Naive thymus-derived CD8-positive, alpha-beta T cell (primary cell): ENCODE data around the gene SEPTIN10. TPM values are rescaled to one million over a fixed set of nuclear protein-coding genes. Genes with fewer than 3 reads are reported as not detected.
"Not testable (repeated sequence)": the region's sequence is repeated elsewhere in the genome, so short reads cannot be mapped to it uniquely, and the experiment has no call there.

Experiments
- ATAC-seq, 2 donors: fragments of 150-1000 bp; cut with Tn5 transposase in 1 of 2; sonication (Bioruptor Pico), chemical (Tn5 transposase) in 1 of 2; 1 replicate in 1 of 2; 2 replicates in 1 of 2; pipeline ENCODE4 v1.10.0; 2021; ENCODE audit warnings: mild to moderate bottlenecking in 2 of 2, moderate library complexity in 2 of 2
- POLR2A ChIA-PET: fragments of 350-600 bp; sonication (Branson Sonifier 250); formaldehyde crosslinking; loops from one replicate; lab custom pipeline; 2021; ENCODE audit warnings: antibody characterized with exemption; lab: Charles Lee
- DNase-seq, 10 donors: peaks; one replicate each; pipeline versions ENCODE4 v3.0.0 to v3.0.0-alpha.2; 2020 to 2022
- H3K27ac Mint-ChIP-seq, 10 donors: one replicate each; pipeline ENCODE4 v1.8.0; 2020 to 2022; ENCODE audit warnings: mild to moderate bottlenecking in 10 of 10, mixed read lengths in 10 of 10, moderate library complexity in 4 of 10, inconsistent platforms in 1 of 10
- H3K27me3 Mint-ChIP-seq, 5 donors: one replicate each; pipeline ENCODE4 v1.8.0; 2021 to 2022; ENCODE audit warnings: mixed read lengths in 5 of 5
- H3K36me3 Mint-ChIP-seq, 3 donors: one replicate each; pipeline ENCODE4 v1.8.0; 2020 to 2022; ENCODE audit warnings: mixed read lengths in 3 of 3, mild to moderate bottlenecking in 2 of 3, inconsistent platforms in 1 of 3
- H3K4me1 Mint-ChIP-seq, 4 donors: one replicate each; pipeline ENCODE4 v1.8.0; 2021 to 2022; ENCODE audit warnings: mixed read lengths in 4 of 4
- H3K4me3 Mint-ChIP-seq, 10 donors: one replicate each; pipeline ENCODE4 v1.8.0; 2020 to 2022; ENCODE audit warnings: mild to moderate bottlenecking in 10 of 10, mixed read lengths in 10 of 10, moderate library complexity in 6 of 10, inconsistent platforms in 1 of 10
- H3K9me3 Mint-ChIP-seq, 9 donors: one replicate each; pipeline ENCODE4 v1.8.0; 2020 to 2022; ENCODE audit warnings: mixed read lengths in 9 of 9, mild to moderate bottlenecking in 3 of 9, inconsistent platforms in 1 of 9, moderate library complexity in 1 of 9
- polyA plus RNA-seq, 3 donors: library from polyadenylated mRNA; unstranded; fragments of 300-500 nt; fragmentation: Illumina TruSeq; gene quantifications; one replicate each; pipeline ENCODE4 v1.2.3, GENCODE V29; 2021
- total RNA-seq, 8 experiments: library from RNA in 2 of 8; stranded (reverse) in 2 of 8; gene quantifications; one replicate each; pipeline ENCODE4 v1.2.3 and lab custom pipeline; 2021 to 2026

The SEPTIN10 gene
- total and polyA plus RNA-seq, 5 experiments from 2014 or later = 0.42 TPM; not detected in 4

DNA sequence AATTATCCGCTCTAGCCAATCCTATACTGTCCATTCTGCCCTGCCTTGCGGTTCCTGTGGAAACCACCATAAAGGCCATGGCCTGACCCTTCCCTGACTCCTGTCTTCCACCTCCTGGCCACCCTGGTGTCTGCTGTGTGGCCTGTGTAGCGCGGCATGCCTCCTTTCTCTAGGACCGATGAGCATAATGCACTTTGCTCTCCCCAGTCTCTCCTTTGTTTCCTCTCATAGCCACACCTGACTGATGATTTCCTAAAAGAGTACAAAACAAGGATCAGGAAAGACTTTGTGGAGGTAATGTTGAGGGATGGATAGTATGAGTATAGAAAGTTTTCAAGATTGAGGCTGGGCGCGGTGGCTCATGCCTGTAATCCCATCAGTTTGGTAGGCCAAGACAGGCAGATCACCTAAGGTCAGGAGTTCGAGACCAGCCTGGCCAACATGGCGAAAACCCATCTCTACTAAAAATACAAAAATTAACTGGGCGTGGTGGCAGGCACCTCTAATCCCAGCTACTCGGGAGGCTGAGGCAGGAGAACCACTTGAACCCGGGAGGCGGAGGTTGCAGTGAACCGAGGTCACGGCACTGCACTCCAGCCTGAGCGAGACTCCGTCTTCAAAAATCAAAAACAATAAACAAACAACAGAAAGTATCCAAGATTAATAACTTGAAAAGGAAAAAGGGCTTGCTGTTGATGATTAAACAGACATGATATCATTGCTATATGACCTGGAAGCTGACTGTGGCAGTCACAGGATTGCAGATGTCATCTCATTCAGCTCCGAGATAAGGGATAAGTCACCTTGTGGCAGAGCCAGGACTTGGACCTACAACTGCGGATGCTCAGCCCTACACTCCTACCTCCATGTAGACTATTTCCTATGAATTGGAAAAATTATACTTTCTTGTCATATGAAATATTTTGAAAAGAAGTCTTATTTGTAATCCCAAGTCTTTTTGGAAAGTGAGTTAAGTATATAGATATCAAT lies 17.0 kb upstream of the SEPTIN10 start:
- POLR2A ChIA-PET = no interaction called here
- H3K36me3 Mint-ChIP-seq = peaks cover 0 to 1% (median 0%) of the 10 kb centered on the region in 3 donors
- peak overlapping the region in 1 of 10 donors; percentile 56 for H3K27ac Mint-ChIP-seq
- no peak overlapping the region for H3K4me3 Mint-ChIP-seq
- H3K4me1 Mint-ChIP-seq = no peaks in the 10 kb centered on the region
- no peak for ATAC-seq
- H3K9me3 Mint-ChIP-seq = no peaks in the 10 kb centered on the region
- no peak for DNase-seq
- H3K27me3 Mint-ChIP-seq = peaks cover 0 to 20% (median 9%) of the 10 kb centered on the region in 5 donors

DNA sequence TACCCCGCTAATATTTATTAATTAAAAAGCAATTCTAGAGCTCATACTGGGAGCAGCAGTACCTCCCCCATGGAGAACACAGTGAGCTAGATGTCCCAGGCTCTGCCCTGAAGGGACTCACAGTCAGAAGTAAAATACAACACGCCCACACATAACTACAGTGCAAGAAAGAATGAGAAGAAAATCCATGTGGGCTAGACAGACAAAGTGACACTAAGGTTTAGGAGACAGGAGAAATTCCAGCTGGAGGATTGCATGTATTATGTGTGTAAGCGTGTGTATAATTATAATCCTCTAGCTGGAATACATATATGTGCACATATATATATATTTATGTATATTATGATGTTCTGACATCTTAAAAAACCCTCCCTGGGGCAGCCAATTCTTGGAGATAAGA lies 16.1 kb upstream of the SEPTIN10 start:
- no peak overlapping the region for H3K4me3 Mint-ChIP-seq
- H3K36me3 Mint-ChIP-seq = peaks cover 0 to 1% (median 0%) of the 10 kb centered on the region in 3 donors
- ATAC-seq (no peak), DNase-seq (no peak)
- peaks cover 2 to 20% (median 9%) of the 10 kb centered on the region in 5 donors for H3K27me3 Mint-ChIP-seq
- no peaks in the 10 kb centered on the region for H3K4me1 Mint-ChIP-seq
- no peak overlapping the region for H3K27ac Mint-ChIP-seq
- POLR2A ChIA-PET = no interaction called here
- no peaks in the 10 kb centered on the region for H3K9me3 Mint-ChIP-seq

DNA sequence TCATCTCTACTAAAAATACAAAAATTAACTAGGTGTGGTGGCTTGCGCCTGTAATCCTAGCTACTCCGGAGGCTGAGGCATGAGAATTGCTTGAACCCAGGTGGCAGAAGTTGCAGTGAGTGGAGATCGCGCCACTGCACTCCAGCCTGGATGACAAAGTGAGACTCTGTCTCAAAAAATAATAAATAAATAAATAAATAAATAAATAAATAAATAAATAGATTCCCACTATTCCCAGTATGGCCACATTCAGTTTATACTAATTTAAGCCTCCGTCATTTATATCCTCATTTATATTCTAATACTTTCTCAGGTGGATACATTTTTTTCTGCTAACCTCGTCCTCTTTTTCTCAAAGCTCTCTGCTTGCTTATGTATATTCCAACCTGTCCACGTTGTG lies 14.6 kb upstream of the SEPTIN10 start:
- ATAC-seq, POLR2A ChIA-PET, H3K9me3 Mint-ChIP-seq, H3K36me3 Mint-ChIP-seq, H3K4me3 Mint-ChIP-seq, H3K27ac Mint-ChIP-seq, H3K4me1 Mint-ChIP-seq, DNase-seq: not testable (repeated sequence)
- H3K27me3 Mint-ChIP-seq = peaks cover 5 to 35% (median 23%) of the 10 kb centered on the region in 5 donors

DNA sequence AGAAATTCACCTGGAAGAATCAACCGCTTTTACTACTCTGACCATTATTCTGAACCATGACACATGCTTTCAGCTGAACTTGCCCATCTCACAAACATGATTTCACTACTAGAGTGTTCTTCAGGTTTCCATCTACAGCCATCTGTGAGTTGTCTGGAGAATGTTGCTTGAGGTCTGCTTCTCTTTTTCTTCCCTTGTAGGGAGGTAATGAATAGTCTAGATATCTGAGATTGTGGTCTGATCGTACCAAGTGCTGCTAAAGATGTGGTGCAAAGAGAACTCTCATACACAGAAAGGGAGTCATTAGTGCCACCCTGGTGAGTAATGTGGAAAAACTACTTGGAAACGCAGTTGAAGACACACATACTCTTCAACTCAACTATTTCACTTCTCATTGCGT lies 10.6 kb upstream of the SEPTIN10 start:
- POLR2A ChIA-PET = no interaction called here
- Mint-ChIP-seq H3K4me3 (no peak overlapping the region), H3K36me3 (no peaks in the 10 kb centered on the region), H3K27me3 (peaks cover 14 to 62% (median 31%) of the 10 kb centered on the region in 5 donors), H3K4me1 (no peaks in the 10 kb centered on the region), H3K27ac (no peak overlapping the region), H3K9me3 (no peaks in the 10 kb centered on the region)
- DNase-seq = no peak
- no peak for ATAC-seq

DNA sequence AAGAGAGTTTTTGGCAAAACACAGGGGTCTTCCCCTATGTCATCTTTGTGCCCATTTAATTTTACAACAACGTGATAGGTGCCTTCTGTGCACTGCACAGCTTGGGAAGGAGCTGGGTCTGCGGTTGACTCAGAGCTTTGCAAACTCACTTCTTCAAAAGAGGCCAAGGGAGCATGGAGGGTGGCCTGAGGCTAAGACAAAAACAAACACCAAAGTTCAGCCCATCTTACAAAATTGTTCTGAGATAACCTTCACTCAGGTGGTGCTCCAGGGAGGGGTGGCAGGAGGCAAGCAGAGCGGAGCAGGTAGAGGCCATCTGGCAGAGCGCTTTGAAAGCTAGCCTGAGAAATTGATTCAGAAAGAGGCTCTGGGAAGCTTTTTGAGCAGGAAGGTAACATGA lies 10.2 kb upstream of the SEPTIN10 start:
- DNase-seq (no peak), ATAC-seq (no peak)
- POLR2A ChIA-PET = no interaction called here
- no peaks in the 10 kb centered on the region for H3K36me3 Mint-ChIP-seq
- H3K9me3 Mint-ChIP-seq = no peaks in the 10 kb centered on the region
- no peak overlapping the region for H3K4me3 Mint-ChIP-seq
- H3K27ac Mint-ChIP-seq = no peak overlapping the region
- peaks cover 16 to 66% (median 35%) of the 10 kb centered on the region in 5 donors for H3K27me3 Mint-ChIP-seq
- no peaks in the 10 kb centered on the region for H3K4me1 Mint-ChIP-seq

DNA sequence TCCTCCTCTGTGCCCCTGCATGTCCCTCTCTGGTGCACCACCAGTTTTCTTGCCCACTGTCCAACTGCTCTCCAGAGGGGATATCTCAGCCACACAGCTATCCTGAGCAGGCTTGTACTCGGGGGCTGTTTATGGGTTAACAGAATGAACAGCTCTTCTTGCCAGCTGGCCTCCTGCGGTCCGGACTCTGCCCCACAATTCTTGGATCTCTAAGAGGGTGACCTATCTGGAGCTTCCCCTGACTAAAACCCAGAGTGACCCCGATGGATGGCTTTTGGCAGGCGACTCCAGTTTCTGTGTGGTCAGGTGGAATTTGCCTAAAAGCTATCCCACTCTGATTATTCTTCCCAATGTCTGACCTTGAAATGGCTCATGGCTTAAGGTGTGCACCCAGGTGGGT lies 9.5 kb upstream of the SEPTIN10 start:
- Mint-ChIP-seq H3K4me3 (no peak overlapping the region), H3K27me3 (peaks cover 20 to 72% (median 39%) of the 10 kb centered on the region in 5 donors), H3K9me3 (no peaks in the 10 kb centered on the region), H3K27ac (no peak overlapping the region), H3K4me1 (no peaks in the 10 kb centered on the region), H3K36me3 (no peaks in the 10 kb centered on the region)
- DNase-seq (no peak), ATAC-seq (no peak)
- POLR2A ChIA-PET = no interaction called here

DNA sequence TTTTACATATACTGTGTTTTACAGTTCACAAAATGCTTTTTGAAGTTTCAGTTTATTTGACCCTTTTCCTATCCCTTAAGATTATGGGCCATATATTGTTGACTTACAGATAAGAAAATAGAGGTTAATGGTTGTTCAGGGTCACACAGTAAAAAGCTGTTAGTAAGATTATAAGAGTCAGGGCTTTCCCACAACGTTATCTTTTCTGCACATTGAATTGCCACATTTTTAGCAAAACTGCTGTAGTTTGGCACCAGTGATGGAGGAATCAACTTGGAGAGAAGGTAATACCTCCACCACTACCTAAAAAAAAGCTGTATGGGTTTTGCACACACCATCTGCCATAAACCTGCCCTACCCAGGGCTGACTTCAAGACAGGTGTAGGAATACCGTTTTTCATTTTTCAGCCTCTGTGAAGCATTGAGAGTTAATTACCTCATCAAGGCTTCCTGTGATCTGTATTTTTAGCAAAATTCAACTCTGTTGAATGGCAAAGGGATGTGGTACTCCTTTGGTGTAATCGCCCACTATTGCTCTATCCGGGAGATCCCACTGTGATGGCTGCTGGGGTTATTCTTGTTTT lies 5.4 kb upstream of the SEPTIN10 start:
- H3K4me3 Mint-ChIP-seq = no peak overlapping the region
- POLR2A ChIA-PET = no interaction called here
- DNase-seq = no peak
- peaks cover 21 to 88% (median 54%) of the 10 kb centered on the region in 5 donors for H3K27me3 Mint-ChIP-seq
- peaks cover 0 to 7% (median 0%) of the 10 kb centered on the region in 9 donors for H3K9me3 Mint-ChIP-seq
- ATAC-seq = no peak
- peaks cover 0 to 7% (median 2%) of the 10 kb centered on the region in 4 donors for H3K4me1 Mint-ChIP-seq
- H3K36me3 Mint-ChIP-seq = peaks cover 0 to 4% (median 3%) of the 10 kb centered on the region in 3 donors
- H3K27ac Mint-ChIP-seq = no peak overlapping the region

DNA sequence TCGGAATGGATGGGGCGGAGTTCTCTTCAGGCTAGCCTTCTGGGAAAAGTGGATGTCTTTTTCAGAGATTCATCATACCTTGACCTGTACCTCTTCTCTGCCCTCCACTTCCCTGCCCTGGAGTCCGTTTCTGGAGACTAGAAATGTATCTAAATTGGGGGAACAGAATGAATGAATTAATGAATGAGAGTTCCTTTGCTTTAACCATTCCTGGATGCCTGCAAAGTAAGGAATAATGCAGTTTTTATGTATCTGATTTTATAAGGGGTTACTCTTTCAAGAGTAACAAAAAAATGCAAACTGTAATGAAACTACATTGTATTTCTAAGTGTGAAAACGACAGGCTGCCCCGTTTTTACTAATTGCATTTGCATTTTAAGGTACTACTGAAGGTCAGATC lies 2.4 kb upstream of the SEPTIN10 start:
- DNase-seq (no peak), ATAC-seq (no peak)
- Mint-ChIP-seq H3K27ac (no peak overlapping the region), H3K27me3 (peaks cover 26 to 84% (median 58%) of the 10 kb centered on the region in 5 donors), H3K4me1 (peaks cover 5 to 15% (median 11%) of the 10 kb centered on the region in 4 donors), H3K36me3 (peaks cover 5 to 11% (median 6%) of the 10 kb centered on the region in 3 donors), H3K4me3 (peak overlapping the region in 9 of 10 donors; percentile 46 to 68 (median 59)), H3K9me3 (peaks cover 0 to 21% (median 4%) of the 10 kb centered on the region in 9 donors)
- POLR2A ChIA-PET = no interaction called here

DNA sequence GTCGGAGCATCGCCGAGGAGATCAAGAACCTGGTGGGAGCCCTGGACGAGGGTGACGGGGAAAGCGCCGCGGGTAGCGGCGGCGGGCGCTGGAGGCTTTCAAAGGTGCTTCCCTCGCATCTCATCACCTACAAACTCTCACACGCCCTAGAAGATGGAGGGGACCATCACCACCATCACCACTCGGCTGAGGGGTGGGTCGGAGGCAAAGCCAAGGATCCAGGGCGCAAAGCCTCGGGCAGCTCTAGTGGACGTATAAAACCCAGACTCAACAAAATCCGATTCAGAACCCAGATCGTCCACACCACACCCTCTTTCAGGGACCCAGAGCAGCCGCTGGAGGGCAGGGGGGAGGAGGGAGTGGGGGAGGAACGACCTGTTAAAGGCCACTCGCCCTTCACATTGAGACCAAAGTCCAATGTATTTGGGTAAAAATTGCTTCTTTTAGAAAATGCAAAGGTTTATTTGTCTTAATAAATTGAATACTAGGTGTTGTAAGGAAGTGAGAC lies 1.9 kb upstream of the SEPTIN10 start:
- peaks cover 26 to 80% (median 53%) of the 10 kb centered on the region in 5 donors for H3K27me3 Mint-ChIP-seq
- DNase-seq (no peak), ATAC-seq (no peak)
- H3K4me1 Mint-ChIP-seq = peaks cover 5 to 15% (median 11%) of the 10 kb centered on the region in 4 donors
- H3K27ac Mint-ChIP-seq = no peak overlapping the region
- H3K9me3 Mint-ChIP-seq = peaks cover 0 to 25% (median 4%) of the 10 kb centered on the region in 9 donors
- peaks cover 5 to 11% (median 6%) of the 10 kb centered on the region in 3 donors for H3K36me3 Mint-ChIP-seq
- peak overlapping the region; percentile 26 to 68 (median 59) for H3K4me3 Mint-ChIP-seq
- POLR2A ChIA-PET = interaction anchor here (0.6 kb wide), 1 partner anchor 19 kb away, joined by 3 read pairs; no protein-coding TSS in a partner anchor

DNA sequence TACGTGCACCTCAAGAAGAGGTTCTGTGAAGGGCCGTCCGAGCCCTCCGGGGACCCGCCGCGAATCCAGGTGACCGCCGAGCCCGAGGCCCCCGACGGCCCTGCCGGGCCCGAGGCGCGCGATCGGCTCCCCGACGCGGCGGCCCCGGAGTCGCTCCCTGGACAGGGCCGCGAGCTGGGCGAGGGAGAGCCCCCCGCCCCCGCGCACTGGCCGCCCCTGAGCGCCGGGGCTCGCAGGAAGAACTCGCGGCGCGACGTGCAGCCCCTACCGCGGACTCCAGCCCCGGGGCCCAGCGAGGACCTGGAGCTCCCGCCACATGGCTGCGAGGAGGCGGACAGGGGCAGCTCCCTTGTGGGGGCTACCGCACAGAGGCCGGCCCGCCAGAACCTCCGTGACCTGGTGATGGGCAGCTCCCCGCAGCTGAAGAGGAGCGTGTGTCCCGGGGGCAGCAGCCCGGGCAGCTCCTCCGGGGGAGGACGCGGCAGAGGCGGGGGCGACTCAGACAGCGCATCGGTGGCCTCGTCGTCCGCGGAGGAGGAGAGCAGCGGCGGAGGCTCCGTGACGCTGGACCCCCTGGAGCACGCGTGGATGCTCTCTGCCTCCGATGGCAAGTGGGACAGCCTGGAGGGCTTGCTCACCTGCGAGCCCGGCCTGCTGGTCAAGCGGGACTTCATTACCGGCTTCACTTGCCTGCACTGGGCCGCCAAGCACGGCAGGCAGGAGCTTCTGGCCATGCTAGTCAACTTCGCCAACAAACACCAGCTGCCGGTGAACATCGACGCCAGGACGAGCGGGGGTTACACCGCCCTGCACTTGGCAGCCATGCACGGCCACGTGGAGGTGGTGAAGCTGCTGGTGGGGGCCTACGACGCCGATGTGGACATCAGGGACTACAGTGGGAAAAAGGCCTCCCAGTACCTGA lies 1.2 kb upstream of the SEPTIN10 start:
- peaks cover 26 to 73% (median 53%) of the 10 kb centered on the region in 5 donors for H3K27me3 Mint-ChIP-seq
- H3K36me3 Mint-ChIP-seq = peaks cover 5 to 11% (median 6%) of the 10 kb centered on the region in 3 donors
- peaks cover 0 to 25% (median 4%) of the 10 kb centered on the region in 9 donors for H3K9me3 Mint-ChIP-seq
- no peak overlapping the region for H3K27ac Mint-ChIP-seq
- H3K4me1 Mint-ChIP-seq = peaks cover 5 to 15% (median 11%) of the 10 kb centered on the region in 4 donors
- POLR2A ChIA-PET = interaction anchor here (0.6 kb wide), 1 partner anchor 18 kb away, joined by 3 read pairs; no protein-coding TSS in a partner anchor
- H3K4me3 Mint-ChIP-seq = peak overlapping the region in 6 of 10 donors; percentile 26 to 68 (median 59)
- no peak for ATAC-seq
- peak in 1 of 10 donors; percentile 9 for DNase-seq

DNA sequence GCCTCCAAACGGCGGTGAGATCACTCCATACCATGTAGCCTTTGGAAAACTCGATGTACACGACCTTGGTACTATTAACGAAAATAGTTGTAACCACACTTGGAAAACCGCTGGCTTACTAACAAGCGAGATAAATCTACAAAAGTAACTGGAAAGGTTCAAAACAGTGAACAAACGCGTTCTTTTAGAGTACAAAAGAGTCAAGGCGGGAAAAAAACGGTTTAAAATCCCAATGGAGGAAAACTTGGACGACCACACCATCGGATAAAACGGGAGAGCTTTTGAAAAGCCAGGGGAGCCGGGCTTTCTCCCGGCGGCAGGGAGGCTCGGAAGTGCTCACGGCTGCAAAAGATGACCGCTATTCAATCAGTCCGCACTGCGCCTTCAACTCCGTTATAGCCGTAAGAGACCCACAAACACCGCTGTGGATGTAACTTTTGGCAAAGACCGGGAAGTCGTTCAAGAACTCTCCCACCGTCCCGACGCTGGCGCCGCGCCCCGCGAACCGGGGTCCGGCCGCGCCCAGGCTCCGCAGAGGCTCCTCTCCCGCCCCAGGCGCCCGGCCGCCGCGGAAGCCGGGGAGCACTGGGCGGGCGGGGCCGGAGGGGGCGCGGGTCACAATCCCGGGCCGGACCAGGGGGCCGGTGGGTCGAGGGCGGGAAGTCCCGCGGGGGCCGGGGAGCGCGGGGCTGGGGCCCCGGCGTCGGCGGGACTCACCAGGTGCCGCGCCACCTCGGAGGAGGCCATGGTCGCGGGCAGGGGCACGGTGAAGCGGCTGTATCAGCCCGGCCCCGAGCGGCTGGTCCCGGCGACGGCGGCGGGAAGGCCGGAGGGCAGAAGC lies 465 bp downstream of the SEPTIN10 start:
- peak in 2 of 10 donors; percentile 9 to 10 for DNase-seq
- no peak for ATAC-seq
- H3K4me3 Mint-ChIP-seq = peak overlapping the region; percentile 79 to 92 (median 86)
- peak overlapping the region in 5 of 10 donors; percentile 43 to 73 (median 61) for H3K27ac Mint-ChIP-seq
- H3K9me3 Mint-ChIP-seq = peaks cover 0 to 35% (median 8%) of the 10 kb centered on the region in 9 donors
- peaks cover 5 to 20% (median 6%) of the 10 kb centered on the region in 3 donors for H3K36me3 Mint-ChIP-seq
- peaks cover 9 to 19% (median 17%) of the 10 kb centered on the region in 4 donors for H3K4me1 Mint-ChIP-seq
- H3K27me3 Mint-ChIP-seq = peaks cover 35 to 73% (median 53%) of the 10 kb centered on the region in 5 donors
- POLR2A ChIA-PET = no interaction called here
